ENCODE results near the gene SAE1.

Gene SAE1

DNA sequence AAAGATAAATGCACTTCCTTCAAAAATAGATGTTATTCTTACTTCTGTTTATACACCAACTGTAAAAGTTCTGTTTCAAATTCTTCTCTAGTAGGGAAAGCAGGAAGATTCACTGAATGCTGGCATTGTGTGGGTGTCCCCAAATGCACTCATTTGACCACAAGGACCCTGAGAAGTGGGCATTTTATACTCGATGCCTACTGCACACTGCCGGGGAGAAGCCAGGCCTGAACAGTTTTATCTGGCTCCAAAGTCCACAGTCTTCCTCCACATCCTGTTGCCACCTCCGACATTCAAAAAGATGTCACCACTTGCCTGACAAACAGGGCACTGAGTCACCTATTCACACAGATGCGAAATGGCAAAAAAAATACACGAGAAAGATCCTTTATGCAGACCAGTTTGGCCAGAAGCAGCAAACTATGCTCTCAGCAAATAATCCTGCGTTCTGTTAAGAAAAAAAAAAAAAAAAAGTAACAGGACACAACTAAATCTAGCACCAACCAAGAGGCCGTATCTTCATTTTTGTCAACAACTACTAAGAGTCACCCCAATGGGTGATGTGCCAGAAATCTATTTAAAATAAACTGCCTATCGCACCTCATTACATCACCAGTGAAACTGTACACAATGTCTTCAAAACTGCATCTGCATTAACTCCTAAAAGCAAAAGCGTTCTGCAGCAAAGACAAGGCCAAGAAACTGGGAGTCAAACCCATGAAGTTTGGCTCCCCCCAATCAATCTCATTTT, 23.3 kb upstream of the SAE1 start:
- DNase-seq = no peak

DNA sequence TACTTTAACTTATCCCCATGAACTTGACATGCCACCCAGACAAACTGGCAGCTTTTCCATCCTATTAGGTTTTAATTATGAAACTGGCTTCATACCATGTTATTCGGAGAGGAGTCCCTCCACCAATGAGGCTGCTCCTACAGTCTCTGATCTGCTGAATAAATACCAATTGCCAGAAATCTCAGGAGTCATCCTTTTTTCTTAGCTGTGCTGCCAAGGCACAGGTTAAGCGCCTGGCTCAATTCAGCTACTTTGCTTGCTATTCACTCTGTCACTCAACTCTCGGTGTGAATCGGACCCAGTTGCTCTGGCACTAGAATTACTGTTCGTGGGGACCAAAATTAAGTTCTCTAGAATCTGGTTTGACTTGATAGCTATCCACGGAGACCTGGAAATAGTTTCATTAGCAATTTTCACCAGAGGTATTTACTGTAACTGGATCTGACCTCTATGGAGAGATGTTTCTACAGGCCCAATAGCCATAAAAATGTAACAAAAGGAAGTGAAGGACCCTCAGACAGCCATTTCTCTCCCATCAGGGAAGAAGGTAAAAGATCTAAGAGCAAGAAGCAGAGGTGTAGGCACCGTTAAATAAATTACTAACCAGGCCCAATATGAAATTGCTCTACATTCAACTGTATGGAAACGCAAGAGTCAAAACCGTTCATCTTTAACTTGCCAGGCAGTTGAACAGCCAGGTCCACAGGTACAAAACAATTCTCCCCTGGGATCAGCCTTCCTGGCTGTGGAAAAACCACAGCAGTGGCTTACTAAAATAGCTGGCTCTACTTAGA, 22.5 kb upstream of the SAE1 start:
- no peak for DNase-seq

DNA sequence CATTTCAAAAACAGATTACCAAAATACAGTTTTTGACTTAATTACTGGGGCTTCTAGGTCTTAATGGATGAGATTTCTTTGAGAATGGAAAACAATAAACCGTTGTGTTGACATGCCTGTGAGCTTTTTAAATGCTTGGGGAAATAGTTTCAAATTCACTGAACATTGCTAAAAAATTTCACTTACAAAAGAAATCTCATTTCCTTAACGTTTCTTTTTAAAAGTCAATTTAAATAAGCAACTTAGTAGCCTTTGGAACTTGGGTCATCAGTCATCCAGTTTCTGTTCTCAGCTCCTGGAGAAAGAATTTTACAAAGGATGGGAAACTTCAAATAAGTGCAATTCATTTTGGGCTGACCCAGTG, 21.5 kb upstream of the SAE1 start:
- DNase-seq = no peak

DNA sequence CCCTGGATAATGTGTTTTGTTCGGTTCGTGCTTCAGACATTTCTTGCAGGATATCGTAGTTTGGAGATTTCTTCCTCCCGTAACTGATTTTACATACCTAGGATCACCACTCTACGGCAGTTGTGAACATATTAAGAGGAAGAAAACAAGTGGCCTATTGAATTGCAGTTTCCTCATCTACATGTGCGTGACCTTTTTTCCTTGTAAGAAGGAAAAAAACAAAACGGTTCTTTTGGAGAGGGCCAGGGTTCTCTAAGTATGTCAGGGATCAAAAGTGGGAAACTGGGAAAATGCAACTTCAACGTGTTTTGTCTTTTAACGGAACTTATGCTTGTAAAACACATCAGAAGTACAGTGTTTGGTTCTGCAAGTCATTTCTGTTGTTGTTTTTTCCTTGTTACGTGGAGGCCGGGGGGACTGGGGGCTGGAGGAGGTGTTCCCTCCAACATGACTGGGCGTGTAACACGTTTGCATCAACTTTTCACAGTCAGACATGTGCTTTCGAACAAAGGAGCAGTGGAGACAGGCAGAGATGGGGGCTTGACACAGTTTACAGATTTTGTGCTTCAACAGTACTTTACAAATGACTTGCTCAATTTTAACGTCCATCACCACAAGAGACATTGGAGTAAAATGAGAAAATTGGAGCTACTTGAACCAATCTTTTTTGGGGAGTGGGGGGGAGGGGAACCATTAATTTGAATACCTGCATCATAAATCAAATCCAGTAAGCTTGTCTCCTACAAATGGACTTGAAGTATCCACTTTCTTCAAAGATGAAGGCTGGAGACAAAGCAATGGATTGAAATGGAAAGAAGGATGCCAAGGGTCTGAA, 20.9 kb upstream of the SAE1 start:
- DNase-seq = no peak

DNA sequence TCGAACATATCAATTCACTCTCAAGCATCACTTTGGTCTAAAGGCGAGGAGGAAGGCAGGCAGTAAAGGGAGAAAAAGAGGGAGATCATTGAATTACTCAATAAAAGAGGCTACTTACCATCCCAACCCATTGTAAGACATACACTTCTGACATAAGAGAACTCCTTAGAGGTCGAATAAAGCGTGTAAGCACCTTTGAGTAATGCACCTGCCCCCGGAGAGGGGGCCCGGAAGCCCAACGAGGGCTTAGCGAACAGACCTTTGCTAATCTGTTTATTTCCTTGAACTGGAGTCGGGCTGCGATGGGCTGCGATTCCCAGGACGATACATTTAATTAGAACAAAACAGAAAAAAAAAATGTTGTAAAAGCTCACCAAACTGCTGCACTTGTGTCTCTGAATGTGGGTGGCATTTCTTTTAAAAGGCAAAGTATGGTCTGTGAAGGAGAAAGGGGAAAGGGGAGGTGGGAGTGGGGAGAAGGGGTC, 20.1 kb upstream of the SAE1 start:
- DNase-seq = no peak

DNA sequence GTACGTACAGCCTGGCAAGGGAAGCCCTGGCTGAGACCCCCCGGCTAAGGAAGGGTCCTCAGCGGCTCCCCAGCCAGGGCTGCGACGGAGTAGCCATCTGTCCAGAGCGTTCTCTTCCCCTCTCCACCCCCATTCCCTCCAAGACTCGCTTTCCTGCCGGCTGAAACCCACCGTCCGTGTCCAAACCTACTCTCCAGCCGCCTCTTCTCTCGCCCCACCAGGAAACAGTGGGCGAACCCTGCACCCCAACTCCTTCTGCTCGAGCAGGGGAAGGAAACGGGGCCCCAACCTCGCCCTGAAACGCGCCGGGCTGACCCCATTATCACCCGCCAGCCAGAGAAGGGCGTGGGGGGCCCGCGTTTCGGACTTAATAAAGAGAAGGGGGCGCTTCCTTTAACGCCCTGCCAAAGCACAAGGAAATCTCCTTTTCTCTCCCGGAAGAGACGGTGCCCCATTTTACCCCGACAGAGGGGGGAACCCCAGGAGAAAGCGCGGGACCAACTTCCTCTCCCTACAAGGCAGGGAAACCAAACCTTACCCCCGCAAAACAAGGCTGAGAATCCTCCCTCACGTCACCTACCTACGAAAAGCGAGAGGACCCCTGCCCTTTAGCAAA, 19.5 kb upstream of the SAE1 start:
- DNase-seq = no peak

DNA sequence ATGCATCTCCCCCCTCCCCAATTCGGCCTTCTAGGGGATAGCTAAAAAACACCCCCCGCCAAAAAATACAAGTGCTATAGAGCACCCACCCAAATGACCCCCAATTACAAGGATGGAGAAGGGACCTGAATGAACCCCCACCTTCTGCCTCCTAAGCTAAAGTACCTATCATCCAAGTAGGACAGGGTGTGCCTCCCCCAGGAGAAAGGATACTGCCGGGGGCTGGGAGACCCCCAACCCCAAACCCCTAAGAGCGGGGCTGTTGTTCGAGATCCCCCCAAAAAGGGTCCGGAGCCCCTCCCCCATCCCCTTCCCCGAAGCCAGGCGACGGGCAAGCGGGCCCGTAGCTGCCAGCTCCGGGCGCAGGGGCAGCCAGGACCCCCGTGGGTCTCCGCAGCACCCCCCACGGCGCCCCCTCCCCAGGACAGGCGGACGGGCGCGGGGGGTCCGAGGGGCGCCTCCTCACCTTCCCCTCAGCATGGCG, 18.9 kb upstream of the SAE1 start:
- DNase-seq = no peak

DNA sequence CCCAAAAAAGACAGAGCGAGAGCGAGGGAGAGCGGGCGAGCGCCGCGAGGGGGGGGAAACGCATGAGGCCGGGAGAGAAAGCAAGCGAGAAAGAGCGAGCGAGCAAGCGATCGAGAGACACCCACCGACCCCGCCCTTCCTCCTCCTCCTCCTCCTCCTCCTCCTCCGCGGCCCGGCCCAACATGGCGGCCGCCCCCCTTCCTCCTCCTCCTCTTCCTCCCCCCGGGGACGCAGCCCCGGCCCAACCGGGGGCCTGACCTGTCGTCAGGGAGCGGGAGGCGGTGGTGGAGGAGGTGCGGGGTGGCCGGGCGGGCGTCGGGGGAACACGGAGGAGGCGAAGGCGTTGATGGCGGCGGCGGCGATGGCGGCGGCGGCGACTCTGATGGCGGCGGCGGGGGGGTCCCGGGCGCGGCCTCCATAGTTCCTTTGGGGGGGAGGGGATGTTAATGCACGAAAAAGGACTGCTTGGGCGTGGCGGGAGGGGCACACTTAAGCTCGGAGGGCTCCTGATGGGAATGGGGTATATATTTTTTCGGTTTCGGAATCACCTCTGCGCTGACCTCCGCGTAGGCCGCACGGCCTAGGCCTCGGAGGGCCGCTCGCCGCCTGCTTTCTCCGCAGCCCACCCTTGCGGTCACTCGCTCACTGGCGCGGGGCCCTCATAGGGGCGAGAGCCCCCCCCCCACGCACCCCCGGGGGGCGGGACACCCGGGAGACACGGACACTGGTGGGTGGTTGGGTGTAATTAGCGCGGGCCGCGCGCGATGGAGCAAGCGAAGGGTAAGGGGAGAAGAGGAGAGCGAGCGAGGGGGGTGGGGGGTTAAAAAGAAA, 18.3 kb upstream of the SAE1 start:
- DNase-seq = peak; percentile 85

DNA sequence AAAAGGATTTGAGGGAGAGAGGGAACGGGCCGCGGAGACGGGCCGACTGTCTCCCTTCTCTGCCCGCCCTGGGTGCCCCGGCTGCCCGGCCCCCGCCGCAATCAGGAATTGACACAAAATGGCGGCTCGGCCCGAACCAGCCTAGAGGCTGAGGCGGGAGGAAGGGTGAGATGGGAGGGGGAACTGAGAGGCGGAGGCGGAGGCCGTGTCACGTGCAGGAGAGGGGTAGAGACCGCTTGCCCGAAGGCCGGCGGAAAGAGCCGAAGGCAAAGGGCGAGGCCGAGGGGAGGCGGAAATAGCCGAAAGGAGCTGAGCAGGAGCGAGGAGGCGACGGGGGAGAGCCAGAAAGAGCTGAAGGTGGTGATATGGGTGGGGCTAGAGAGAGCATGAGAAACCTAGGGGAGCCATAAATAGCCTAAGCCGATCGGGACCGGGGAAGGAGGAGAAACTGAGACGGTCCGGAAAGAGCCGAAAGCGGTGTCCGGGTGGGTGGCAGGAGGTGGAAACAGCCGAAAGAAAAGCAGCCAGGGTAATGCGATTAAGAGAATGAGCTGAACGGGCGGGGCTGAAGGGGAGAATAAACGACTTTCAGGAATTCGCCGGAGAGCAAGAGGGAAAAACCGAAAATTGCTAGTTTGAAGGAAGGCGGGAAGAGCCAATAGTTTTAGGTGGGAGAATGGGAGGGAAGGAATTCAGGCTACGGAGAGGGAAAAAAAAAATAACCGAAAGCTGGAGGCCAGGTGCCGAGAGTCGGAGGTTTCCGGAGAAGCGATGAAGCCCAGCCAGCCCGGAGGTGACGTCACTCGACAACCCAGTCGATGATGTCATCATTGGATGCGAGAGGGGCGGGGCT, 17.4 kb upstream of the SAE1 start, which contains the start of gene ZC3H4:
Gene ZC3H4, minus strand, starts transcription at position 780 of the 853 bp plus-strand sequence. CDS start 1,192 bp downstream, outside the sequence.
- DNase-seq = peak; percentile 98

DNA sequence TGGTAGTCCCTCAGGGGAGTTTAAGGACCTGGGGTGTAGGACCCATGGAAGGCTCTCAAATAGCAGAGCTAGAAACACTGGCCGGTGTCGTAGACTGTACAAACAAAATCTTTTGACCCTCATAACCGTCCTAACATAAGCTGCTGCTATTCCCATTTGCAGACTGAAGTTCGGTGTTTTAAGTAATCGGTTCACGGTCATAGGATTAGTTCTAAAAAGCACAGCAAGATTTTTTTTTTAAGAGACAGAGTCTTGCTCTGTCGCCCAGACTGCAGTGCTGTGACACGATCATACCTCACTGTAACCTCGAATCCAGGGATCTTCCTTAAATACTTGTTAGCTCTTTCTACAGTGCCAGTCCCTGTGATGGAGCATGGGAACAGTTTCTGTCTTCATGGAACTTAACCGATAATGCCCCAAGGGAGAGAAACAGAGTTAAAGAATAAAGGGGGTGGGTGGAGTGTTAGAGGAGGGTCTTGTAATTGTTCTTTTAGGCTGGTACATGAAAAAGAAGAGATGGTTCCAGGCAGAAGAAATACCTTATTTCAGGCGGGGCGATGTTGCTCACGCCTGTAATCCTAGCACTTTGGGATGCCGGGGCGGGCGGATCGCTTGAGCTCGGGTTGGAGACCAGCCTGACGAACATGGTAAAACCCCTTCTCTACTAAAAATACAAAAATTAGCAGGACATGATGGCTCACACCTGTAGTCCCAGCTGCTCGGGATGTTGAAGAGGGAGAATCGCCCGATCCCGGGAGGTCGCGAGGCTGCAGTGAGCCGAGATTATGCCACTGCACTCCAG, 16.6 kb upstream of the SAE1 start:
- no peak for DNase-seq

DNA sequence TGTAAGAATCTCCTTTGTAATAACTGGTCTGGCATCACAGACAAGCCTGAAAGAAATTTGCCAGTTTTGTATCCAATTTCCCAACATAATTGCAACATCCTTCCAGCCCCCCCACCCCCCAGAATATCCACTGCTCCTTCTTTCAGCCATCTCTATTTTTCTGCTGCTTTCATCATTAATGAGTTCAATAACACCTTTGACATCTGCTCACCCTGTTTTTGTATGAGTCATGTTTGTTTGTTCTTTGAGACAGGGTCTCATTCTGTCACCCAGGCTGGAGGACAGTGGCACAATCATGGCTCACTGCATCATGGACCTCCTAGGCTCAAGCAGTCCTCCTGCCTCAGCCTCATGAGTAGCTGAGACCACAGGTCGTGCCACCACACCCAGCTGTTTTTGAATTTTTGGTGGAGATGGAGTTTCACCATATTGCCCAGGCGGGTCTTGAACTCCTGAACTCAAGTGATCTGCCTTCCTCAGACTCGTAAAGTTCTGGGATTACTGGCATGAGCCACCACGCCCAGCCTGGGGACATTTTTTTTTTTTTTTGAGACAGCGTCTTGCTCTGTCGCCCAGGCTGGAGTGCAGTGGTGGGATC, 10.1 kb upstream of the SAE1 start:
- DNase-seq = no peak

DNA sequence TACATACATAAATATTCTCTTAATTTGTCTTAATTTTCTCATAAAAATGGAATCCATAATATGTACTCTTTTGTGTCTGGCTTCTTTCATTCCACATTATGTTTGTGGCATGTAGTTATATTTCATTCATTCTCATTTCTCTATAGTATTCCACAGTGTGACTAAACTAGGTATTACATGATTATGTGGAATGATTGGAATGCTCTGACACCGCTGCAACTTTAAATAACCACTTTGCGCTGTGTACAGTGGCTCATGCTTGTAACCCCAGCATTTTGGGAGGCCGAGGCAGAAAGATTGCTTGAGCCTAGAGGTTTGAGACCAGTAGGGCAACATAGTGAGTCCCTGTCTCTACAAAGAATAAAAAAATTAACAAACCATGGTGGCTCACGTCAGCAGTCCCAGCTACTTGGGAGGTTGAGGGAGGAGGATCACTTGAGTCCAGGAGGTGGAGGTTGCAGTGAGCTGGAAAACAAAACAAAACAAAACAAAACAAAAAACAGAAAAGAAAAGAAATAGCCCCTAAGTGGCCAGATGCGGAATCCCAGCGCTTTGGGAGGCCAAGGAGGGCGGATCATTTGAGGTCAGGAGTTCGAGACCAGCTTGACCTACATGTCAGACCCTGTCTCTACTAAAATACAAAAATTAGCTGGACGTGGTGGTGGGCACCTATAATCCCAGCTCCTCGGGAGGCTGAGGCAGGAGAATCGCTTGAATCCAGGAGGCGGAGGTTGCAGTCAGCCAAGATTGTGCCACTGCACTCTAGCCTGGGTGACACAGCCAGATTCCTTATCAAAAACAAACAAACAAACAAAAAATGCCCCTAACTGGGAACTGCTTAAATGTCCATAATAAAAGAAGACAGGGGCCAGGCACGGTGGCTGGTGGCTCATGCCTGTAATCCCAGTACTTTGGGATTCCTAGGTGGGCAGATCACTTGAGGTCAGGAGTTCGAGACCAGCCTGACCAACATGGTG, 8.0 kb upstream of the SAE1 start:
- DNase-seq = no peak

DNA sequence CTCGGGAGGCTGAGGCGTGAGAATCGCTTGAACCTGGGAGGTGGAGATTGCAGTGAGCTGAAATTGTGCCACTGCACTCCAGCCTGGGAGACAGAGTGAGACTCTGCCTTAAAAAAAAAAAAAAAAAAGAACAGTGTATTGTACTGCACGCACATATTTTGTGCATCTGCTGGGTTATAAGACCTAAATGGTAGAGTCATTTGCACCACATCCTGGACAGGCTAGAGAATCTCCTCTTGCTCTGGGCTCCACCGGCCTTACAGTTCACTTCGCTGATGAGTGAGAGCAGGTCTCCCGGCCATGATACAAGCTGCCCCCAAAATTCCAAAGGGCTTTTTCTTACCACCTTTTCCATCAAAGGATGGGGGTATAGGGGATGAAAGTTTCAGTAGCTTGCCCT, 7.2 kb upstream of the SAE1 start:
- no peak for DNase-seq

DNA sequence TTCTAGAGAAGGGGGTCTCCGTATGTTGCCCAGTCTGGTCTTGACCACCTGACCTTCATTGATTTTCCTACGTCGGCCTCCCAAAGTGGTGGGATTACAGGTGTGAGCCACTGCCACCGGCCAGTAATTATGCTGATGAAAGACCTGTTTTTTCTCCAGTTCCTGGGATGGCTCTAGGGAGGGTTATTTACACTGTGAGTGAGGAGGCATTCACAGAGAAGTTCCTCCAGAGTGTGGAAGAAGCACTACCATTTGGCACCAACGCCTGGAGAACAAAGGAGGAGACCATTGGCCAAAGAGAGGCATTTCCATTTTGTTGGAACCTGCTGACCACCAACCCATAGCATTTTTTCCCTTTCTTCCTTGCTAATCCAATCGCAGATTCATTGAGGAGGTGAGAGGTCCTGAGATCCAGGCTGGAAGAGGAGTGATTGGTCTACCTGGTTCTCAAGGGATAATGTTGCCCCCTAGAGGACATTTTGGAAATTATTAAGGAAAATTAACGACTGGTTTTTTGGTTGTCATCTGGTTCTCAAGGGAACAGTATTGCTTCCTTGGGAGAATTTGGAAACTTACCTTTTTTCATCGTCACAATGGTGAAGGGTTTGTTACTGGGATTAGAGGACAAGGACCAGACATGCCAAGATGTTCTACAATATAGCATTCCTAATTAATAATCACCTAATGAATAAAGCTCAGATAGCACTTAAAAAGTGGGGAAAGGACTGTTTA, 5.5 kb upstream of the SAE1 start:
- DNase-seq = peak; percentile 56

DNA sequence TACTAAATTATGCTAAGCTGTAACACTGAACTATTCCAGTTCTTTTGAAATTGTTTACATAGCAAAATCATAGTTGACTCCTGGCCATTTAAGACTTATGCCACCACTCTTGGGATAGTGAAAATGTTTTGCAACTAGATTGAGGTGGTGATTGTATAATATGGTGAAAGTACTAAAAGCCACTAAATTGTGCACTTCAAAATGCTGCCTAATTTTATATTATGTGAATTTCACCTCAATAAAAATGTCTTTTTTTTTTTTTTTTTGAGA, 5.0 kb upstream of the SAE1 start:
- DNase-seq = no peak

DNA sequence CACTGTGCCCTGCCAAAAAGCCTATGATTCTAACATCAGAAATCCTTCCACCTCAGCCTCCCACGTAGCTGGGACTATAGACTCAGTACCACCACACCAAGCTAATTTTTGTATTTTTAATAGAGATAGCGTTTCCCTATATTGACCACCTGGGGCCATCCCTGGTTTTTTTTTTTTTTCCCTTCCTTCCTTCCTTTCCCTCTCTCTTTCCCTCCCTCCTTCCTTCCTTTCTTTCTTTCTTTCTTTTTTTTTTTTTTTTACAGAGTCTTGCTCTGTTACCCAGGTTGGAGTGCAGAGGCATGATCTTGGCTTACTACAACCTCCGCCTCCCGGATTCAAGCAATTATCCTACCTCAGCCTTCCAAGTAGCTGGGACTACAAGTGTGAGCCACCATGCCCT, 1.1 kb upstream of the SAE1 start:
- no peak for DNase-seq

DNA sequence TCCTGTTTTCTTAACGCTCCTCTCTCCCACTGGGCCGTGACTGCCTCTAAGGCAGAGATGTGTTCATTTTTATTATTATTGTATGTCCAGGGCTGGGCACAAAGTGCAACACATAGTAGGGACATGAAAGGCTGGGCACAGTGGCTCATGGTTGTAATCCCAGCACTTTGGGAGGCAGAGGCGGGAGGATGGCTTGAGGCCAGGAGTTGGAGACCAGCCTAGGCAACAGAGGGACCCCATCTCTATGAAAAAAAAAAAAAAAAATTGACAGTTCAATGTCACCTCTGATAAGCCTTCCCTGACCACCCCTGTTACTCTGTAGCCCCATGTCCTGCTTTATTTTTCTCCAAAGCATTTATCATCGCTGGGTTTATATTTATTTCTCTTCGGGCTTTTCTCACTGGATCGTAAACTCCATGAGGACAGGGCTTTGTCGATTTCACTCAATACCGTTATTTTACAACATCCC, 481 bp upstream of the SAE1 start:
- DNase-seq = no peak

Measured in NCI-H510A (cell line).